ENCODE results near the gene SND1.

The SND1 gene

GRCh38 chr7:127678337-127678736 is 26.3 kb downstream of the SND1 start:
- no peak overlapping the region for H3K4me3 ChIP-seq
- H3K27ac ChIP-seq: no peak overlapping the region

- no peak overlapping the region for H3K27ac ChIP-seq
- H3K4me3 ChIP-seq: no peak overlapping the region
Measured at GRCh38 chr7:127678947-127679346, 27.0 kb downstream of the SND1 start.

- Histone ChIP-seq H3K27ac (no peak overlapping the region), H3K4me3 (no peak overlapping the region)
Measured at GRCh38 chr7:127680983-127681382, 29.0 kb downstream of the SND1 start.

DNA sequence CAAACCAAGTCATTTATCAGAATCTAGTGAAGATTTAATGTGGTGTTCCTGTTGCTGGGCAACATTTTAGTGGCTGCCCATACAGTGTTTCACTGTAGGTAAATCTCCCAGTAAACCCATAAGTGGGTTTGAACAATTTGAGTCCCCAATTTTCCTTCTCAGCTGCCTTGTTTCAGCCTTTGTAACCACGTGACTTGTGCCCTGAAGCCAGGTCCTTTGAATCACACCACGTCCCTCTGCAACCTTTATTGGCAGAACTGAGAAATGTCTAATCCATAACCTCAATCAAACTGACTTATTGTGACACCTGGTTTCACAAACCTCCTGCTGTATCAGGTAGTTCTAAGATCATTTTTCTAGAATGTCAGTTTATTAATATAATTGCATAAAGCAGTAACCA is 30.1 kb downstream of the SND1 start:
- no peak overlapping the region for H3K4me3 ChIP-seq
- H3K27ac ChIP-seq: no peak overlapping the region

GRCh38 chr7:127683776-127684681 is 32.0 kb downstream of the SND1 start:
- H3K27ac ChIP-seq: no peak overlapping the region
- no peak overlapping the region for H3K4me3 ChIP-seq

GRCh38 chr7:127689194-127689772 is 37.3 kb downstream of the SND1 start:
- H3K4me3 ChIP-seq: no peak overlapping the region
- no peak overlapping the region for H3K27ac ChIP-seq

- no peak overlapping the region for H3K27ac ChIP-seq
- no peak overlapping the region for H3K4me3 ChIP-seq
Measured at GRCh38 chr7:127690337-127690736, 38.3 kb downstream of the SND1 start.

DNA sequence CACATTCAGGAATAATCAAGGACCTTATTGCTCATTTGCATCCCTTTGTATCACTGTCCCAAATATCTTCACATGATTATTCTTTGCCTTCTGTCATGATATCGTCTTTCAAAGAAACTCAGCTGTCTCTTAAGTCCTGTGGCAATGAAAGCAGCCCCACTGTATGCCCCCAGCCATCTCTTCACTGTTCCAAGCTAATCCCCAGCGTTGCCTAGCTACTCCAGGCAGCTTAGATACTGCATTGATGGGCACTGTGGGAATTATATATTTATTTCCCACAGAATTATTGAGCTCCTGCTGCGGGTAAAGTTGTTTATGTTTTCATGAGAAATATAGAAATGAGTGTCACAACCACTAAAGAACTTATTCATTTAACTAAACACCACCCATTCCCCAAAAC is 38.8 kb downstream of the SND1 start:
- H3K4me3 ChIP-seq: no peak overlapping the region
- no peak overlapping the region for H3K27ac ChIP-seq

- H3K27ac ChIP-seq: no peak overlapping the region
- no peak overlapping the region for H3K4me3 ChIP-seq
Measured at GRCh38 chr7:127692200-127692599, 40.2 kb downstream of the SND1 start.

DNA sequence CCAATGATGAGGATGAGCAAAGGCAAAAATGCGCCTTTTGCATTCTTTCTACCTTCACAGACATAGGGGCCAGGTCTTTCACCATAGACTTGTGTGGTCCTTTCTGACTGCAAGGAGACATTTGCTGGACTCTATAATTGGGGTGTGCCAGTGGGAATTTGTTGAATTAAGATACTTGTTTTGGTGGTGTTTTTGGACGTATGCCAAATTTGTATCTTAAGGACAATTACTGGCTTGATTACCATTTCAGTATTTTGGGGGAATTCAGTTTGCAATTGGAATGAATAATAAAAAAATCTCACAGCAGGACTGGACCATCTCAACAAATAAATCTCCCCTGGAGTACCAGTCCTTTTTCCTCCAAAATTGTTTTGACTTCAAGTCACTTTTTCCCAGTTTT is 47.9 kb downstream of the SND1 start:
- no peak overlapping the region for H3K27ac ChIP-seq
- H3K4me3 ChIP-seq: no peak overlapping the region

DNA sequence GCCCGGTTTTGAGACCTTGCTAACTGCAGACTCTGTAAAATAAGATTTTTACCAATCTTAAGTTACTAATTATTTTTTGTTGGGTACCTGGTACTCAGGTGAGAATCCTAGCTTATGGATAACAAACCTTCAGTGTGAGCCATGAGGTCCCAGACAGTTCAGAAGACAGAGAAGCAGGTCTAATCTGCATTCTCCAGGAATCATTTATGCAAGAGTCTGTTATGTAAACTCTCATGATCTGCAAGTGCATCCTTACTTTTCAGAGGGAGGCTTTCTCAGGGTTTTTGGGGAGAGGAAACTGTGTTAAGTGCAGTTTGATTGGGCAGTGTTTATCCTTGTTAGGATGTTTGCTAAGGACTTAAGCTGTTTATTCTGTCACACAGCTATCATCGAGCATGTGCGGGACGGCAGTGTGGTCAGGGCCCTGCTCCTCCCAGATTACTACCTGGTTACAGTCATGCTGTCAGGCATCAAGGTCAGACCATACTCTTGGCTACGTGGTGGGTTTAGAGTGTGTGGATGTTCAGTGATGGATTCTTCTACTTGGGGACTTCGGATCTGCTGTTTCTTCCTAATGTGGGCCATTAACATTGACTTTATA is 50.2 kb downstream of the SND1 start:
- H3K4me3 ChIP-seq: no peak overlapping the region
- no peak overlapping the region for H3K27ac ChIP-seq

DNA sequence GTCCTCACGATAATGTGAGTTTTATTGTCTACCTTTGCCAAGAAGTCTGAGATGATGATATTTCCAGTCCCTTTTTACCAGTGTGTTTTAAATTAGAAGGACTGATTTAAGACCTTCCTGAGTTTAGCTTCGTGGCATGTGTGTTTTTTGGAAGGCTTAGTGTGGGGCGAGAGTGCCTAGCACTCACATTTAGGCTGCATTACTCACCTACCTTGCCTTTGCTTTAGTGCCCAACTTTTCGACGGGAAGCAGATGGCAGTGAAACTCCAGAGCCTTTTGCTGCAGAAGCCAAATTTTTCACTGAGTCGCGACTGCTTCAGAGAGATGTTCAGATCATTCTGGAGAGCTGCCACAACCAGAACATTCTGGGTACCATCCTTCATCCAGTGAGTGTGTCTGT is 50.9 kb downstream of the SND1 start:
- no peak overlapping the region for H3K4me3 ChIP-seq

GRCh38 chr7:127704211-127704610 is 52.2 kb downstream of the SND1 start:
- H3K4me3 ChIP-seq: no peak overlapping the region
- no peak overlapping the region for H3K27ac ChIP-seq

More for the DNA sequence above, 50.9 kb downstream of the SND1 start:
- no peak overlapping the region for H3K27ac ChIP-seq

- Histone ChIP-seq H3K27ac (no peak overlapping the region), H3K4me3 (no peak overlapping the region)
Measured at GRCh38 chr7:127705461-127705959, 53.5 kb downstream of the SND1 start.

GRCh38 chr7:127706766-127707165 is 54.8 kb downstream of the SND1 start:
- Histone ChIP-seq H3K4me3 (no peak overlapping the region), H3K27ac (no peak overlapping the region)

DNA sequence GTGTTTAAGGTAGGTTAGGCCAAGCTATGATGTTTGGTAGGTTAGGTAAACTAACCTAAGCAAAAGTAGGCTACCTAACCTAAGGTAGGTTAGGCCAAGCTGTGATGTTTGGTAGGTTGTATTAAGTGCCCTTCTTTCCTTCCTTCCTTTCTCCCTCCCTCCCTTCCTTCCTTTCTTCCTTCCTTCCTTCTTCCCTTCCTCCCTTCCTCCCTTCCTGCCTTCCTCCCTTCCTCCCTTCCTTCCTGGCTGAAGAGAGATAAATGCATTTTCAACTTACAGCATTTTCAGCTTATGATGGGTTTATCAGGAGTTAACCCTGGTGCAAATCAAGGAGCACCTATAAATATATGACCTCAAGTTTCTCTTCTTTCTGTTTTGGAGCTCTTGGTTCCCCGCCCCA is 56.2 kb downstream of the SND1 start:
- Histone ChIP-seq H3K4me3 (no peak overlapping the region), H3K27ac (no peak overlapping the region)

GRCh38 chr7:127708788-127709187 is 56.8 kb downstream of the SND1 start:
- Histone ChIP-seq H3K27ac (no peak overlapping the region), H3K4me3 (no peak overlapping the region)

DNA sequence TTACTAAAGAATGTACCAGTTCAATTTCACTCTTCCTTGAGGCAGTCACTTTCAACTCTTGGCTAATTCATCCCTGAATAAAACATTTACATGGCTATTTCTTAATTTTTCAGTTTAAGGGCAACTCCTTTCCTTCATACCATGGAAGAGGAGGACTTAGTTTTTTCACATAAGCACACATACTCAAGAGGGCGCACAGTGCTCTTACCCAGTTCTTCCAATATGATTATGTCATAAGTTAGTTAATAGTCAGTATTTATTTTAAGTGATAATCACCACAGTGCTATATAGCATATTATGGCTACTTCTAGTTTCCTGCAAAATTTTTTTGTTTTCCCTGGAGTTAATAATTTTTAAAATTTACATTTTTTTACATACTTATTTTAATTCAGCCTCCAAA is 58.6 kb downstream of the SND1 start:
- no peak overlapping the region for H3K4me3 ChIP-seq
- no peak overlapping the region for H3K27ac ChIP-seq

- no peak overlapping the region for H3K4me3 ChIP-seq
- no peak overlapping the region for H3K27ac ChIP-seq
Measured at GRCh38 chr7:127711872-127712271, 59.9 kb downstream of the SND1 start.

DNA sequence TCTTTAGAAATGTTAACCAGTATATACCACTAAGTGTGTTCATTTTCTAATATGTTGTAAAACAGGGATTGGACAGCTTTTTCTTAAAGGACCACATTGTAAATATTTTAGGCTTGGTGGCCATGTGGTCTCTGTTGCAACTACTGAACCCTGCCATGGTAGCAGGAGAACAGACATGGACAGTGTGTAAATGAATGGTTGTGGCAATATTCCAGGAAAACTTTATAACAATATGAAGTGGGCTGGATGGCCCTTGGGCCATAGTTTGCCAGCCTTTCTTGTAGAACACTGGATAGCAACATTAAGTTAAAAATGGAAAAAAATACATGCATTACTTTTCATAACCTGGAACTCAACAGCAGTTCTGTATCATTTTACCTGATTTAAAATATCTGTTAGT is 61.0 kb downstream of the SND1 start:
- H3K4me3 ChIP-seq: no peak overlapping the region
- peak overlapping the region in 2 of 21 experiments; percentile 3 to 57 for H3K27ac ChIP-seq

GRCh38 chr7:127713758-127714157 is 61.8 kb downstream of the SND1 start:
- peak overlapping the region in 5 of 21 experiments; percentile 3 to 57 (median 24) for H3K27ac ChIP-seq
- H3K4me3 ChIP-seq: no peak overlapping the region

Data from skin epidermis (tissue), 12 donors.